GM18499 (cell line): Measurements from ENCODE around the gene BATF.
"Not testable (repeated sequence)": the region's sequence is repeated elsewhere in the genome, so short reads cannot be mapped to it uniquely, and the experiment has no call there.

ENCODE experiments used
- ATAC-seq: cut with Tn5 transposase; IDR thresholded peaks from one replicate; pipeline ENCODE4 v1.9.1; 2021; ENCODE audit warnings: moderate number of reproducible peaks; ENCODE audit not compliant: insufficient read depth, unreplicated experiment

The BATF gene, protein sequence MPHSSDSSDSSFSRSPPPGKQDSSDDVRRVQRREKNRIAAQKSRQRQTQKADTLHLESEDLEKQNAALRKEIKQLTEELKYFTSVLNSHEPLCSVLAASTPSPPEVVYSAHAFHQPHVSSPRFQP

DNA sequence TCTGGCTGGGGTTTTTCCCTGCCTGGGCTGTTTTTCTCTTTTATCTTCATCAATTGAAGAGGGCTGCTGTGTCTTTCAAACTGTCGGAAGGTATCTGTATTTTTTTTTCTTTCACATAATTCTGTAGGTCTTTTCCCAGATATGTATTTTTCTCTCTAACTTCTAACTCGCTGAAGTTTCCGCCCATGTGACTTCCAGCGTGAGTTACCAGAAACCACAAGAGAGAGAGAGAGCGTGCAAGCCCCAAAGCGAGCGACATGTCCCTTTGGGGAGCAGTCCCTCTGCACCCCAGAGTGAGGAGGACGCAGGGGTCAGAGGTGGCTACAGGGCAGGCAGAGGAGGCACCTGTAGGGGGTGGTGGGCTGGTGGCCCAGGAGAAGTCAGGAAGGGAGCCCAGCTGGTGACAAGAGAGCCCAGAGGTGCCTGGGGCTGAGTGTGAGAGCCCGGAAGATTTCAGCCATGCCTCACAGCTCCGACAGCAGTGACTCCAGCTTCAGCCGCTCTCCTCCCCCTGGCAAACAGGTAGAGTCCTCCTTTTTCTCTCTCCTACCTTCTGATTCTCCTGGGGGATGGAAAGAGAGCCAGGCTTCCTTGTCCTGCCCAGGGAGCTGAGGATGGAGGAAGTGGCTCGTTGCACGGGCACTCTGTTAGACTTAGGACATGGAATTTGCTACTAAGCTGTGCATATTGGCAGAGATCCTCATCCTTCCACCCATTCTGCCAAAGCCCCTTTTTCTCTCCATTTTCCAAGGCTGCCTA is at the start of gene BATF:
TSS of gene BATF (plus strand) at position 246 of the 759 bp plus-strand sequence. CDS start at position 460, 214 bp downstream.
- ATAC-seq = no peak

DNA sequence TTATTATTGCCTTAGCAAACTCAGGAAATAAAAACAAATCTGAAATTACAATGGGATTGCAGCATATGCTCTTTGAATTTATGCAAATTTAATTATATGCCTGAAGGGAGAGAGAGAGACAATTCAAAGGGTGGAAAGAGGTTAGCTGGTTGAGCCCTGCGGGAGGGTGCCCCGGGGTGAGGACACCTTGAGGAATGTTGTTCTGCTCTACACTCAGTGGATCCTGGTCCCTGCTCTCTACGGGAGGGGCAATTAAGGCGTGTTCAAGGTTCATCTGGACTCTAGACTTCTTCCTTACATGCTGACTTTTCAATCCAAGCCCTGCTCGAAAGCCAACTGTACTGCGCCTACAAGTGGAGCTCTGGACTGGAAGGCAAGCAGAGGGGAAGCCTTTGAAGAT is 48.1 kb upstream of the BATF start:
- ATAC-seq = not testable (repeated sequence)

DNA sequence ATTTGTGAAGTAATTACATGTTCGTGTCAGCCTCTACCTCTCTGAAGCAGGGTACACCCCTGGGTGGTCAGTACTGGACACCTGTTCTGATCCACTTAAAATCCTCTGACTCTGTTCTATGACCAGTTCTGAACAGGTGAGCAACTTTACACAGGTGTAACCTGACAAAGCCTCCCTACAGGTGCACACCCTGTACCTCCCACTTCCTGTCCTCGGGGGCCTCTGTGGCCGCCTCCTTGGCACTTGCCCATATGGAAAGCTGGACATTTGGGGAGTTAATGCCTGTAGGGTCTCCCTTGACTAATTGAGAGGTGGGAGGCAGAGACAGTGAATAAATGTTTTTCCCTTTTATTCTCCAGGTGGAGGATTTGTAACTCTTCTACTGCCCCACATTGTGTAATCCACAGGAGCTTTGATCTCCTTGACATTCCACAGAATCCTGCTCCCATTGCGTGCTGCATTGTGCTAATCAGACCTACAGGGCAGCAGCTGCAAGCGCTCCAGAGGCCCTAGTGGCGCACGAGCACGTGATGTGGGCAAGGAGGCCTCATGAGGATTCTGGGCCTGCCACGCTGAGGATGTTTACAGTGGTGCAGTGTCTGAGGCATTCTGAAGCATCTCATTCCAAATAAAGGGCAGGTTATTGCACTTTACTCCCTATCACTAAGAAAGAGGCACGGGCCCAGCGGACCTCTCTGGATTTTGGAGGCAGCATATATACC is 45.8 kb upstream of the BATF start:
- ATAC-seq = no peak

DNA sequence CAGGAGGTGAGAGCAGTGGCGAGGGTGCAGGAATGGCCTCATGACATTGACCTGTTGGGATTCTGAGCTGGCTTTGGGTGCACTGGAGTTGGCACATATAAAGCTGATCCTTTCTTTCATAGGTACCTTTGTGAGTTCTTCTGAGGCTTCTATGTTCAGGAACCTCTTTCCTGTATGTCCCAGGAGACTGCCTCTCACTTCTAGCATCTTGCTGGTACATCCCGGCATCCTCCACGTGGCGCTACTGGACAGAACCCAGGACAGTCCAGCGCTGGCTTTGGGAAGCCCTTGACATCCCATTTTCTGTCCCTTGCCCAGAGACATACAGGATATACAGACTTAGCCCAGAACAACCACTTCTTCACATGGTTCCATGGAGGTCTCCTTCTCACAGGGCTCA is 44.4 kb upstream of the BATF start:
- no peak for ATAC-seq

DNA sequence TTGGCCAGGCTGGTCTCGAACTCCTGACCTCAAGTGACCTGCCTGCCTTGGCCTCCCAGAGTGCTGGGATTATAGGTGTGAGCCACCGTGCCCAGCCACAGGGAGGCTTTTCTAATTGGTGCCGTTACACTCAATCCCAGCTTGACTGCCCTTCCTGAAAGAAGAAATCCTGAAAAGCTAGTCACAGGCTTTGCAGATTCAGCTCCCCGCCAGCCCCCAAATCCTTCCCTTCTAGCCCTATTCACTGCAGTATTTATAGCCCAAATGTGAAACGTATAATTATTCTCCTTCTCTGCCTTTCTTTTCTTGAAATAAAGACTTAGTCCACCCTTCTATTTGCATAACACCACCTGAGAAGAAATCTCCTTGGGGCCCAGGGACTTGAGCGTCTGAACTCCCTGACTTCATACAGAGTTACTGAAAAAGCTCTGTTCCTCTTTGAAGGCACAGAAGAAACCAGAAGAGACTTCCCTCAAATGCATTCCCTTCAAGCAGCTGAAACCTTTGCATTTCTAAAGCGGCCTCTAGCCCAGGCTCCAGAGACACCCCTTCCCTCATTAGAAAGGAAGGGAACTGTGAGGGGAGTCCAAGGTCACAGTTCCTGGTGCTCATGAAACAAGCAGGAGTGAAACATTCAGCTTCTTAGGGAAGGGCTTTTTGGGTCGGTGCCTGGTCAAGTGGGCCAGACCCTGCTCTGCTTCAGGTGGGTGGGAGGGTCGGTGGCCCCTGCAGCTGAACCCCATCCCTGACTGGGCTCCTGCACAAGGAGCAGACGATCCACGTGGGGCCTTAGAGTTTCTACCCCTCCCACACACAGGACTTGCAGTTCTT is 42.3 kb upstream of the BATF start:
- ATAC-seq = no peak

DNA sequence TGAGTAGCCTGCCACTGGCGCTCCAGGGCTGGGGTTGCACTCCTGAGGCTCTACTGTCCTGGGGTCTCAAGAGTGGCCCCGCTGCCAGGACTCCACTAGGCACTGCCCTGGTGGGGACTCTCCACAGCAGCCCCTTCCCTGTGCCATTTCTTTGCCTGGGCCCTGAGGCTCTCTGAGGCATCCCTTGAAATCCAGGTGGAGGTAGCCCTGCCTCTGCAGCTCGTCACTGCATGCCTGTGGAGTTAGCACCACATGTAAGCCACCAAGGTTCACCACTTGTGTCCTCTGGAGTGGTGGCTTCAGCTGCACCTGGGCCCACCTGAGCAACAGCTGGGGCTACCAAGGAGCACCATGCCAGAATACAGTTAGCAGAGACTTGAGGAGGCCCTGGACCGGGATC is 39.9 kb upstream of the BATF start:
- no peak for ATAC-seq

DNA sequence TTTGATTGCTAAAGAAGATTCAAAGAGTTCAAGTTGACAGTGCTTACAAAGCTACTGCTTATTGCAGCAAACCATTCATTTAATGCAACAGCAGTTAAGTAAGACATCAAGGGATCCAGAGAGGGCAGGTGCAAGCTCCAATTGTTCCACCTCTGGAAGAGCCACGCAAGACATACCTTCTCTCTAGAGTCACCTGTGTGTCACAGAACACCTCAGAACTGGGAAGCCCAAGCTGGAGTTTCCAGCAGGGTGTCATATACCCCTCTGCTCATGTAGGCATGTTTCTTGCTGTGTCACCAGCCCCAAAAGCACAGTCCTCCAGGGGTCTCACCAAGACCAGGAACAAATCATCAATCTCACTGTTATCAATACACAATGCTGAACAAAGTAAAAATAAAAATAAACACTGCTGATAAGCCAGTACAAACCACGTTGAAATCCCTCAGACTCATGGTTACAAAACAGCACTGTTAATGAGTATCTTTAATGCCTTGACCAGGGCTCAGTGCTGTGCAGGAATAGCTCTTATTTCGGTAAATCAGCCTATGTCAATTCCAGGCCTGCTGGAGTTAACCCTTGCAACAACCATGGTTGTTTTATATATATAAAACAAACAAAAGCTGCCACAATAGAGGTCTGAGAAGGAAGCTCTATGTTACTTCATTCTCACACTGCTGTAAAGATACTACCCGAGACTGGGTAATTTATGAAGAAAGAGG is 37.4 kb upstream of the BATF start:
- ATAC-seq = no peak

DNA sequence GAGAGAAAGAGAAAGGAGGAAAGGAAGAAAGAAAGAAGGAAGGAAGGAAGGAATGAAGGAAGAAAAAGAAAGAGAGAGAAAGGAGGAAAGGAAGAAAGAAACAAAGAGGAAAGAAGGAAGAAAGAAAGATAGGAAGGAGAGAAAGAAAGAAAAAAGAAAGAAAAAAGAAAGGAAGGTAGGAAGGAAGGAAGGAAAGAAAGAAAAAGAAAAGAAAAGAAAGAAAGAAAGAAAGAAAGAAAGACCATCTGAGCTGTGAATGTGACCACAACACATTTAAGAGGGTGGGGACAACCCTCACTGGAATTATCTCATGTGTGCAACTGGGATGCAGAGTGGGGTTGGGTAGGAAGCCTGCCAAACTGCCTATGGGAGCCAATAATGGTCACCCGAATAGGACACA is 36.0 kb upstream of the BATF start:
- ATAC-seq = no peak

DNA sequence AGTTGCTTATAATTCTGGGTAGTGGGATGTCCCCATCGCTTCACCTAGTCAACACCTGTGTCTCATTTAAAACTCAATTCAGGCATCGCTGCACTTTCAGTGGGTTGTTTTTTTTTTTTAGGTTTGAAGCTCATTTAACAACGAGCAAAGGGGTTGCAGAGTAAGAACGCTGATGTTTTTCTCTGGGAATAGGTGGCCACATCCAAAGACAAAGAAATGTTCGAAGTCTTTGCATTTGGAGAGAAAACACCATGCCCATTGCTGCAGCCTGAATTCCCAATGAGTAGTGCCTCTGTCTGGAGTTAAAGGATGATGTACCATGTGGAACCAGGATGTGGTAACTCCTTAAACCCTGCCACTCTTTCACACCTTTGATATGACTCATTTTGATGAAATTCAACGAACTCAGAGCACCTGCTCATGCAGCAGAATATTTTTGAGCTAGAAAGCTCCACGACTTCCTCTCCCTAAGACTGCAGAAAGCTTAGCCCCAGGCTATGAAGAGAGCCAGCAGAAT is 35.1 kb upstream of the BATF start:
- ATAC-seq = no peak

DNA sequence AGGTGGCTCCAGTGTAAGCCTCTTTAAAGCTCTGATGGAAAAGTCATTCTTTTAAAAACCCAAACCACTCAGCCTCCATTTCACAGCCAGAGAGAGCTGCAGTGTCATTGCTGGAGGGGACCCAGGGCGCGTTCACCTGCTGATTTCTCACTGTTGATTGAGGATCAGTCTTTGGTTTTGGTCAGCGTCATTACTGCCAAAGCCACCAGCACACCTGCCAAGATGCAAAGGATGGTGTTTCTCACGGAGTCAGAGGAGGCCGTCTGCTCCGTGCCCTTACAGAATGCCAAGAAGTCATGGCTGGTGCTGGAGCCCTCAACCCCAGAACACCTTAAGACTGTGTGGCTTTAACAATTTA is 32.8 kb upstream of the BATF start:
- no peak for ATAC-seq

DNA sequence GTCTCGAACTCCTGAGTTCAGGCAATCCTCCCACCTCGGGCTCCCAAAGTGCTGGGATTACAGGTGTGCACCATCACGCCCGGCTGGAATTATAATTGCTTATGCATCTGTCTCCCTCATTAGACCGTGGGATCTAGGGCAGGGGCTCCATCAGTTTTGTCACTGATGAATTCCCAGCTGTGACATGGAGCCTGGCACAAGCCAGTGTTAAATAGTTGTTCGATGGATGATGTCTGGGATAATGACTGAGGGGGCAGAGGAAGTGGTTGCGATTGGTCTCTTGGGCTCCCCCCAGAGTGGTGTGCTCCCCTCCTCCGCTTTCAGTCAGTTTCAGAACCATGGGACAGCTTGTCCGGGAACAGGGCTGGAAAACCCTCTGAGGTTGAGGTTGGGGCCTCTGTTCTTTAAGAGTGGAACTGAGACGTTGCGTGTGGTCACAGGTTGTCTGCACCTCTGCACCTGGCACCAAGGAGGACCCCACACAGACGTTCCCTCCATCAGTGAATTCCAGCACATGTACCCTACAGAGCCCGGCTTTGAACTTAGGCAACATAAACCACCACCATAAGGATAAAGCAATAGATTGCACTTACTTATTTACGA is 30.8 kb upstream of the BATF start:
- no peak for ATAC-seq

DNA sequence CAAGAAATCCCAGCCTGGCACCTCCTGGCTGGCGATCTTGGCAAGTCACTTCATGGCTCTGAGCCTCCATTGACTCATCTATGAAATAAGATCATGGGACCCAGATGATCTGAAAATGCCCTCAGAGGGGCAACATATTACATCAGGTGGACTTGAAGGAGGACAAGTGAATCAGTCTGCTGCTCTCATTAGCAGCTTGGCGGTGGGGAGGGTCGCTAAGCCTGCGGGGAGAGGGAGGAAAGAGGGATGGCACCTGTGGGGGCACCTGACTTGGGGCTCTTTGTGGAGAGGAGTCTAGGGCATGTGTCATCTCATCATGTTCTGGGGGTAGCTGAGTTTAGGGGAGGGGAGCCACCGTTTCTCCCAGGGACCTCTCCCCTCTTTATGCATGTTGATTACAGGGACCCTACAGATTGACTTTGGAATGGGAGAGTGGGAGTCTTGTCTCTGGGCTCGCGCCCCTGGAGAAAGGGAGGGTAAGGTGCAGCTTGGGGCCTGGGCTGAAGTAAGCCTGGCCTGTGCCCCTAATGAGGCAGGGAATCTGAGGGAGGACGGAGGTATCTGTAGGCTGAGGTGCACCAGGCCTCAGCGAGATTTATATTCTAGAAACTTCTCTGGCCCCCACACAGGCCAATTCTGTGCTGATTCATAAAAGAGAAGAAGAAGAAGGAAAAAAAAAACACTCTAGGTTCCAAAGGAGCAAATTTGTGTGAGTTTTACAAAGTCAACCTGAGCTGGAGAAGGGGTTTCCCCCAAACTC is 29.3 kb upstream of the BATF start:
- ATAC-seq = no peak

DNA sequence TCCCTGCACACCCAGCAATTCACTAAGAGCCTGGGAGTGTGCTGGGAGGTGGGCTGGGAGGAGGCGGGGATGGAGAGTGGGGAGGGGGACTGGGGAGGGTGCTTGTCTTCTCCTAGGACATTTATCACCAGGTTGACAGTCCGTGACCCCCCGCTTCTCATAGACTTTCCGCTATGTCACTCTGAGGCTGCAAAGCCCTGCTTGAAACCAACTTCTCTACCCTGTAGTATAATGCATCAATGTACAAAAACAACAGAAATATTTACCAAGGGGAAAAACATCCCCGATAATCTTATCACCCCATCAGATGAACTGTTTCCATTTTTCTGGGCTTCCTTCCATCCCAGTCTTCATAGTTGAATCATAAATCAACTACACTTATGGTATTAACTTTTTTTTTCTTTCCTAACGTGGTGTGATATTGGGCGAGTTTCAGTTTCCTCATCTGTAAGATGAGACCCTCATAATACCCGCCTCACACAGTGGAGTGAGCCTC is 28.6 kb upstream of the BATF start:
- no peak for ATAC-seq

DNA sequence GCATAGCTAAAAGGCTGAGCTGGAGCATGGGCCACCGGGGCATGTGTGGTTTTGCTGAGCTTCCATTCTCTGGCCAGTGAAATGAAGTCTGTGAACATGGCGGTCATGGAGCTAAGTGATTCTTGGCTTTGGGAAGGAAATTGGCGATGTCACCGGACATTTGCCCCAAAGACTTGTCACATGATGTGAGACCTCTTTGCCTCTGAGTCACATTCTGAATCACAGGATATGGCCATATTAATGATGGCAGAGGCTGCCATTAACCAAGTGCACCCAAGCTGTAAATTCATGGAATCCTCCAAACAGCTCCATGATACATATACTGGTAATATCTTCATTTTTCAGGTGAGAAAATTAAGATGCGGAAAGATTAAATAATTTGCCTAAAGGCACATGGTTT is 27.4 kb upstream of the BATF start:
- ATAC-seq = no peak

DNA sequence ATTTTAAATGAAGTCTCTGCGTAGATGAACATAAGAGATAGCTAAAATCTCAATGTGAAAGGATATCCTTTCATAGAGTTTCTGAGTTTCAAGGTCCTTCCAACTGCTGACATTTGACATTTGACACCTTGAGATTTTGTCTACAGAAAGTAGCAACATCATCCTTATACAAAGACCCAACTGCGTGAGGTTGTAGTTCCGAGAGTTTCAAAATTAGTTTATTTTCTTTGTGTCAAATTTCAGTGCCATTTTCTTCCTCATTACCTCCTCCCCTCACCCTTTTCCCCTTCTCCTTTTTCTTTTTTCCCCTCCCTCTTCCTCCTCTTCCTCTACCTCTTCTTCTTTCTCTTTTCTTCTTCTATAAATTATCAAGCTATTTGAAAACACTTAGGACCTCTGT is 26.9 kb upstream of the BATF start:
- ATAC-seq = no peak

DNA sequence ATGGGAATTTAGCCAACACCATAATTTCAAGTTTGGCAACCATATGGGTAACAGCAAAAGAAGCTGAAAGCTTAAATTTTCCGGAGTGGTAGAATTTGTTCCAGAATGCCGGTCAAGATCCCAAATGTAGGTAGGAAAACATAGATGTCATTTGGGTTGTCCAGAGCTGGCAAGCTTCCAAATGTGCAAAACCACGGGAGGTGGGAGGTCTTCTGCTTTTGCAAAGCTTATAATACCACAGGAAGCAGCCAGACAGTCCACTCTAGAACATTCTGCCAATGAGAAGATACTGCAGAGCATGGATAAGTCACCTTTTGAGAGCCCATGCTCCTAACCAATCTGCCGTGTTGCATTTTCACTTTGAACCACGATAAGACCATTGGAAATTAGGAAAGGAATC is 26.4 kb upstream of the BATF start:
- no peak for ATAC-seq

DNA sequence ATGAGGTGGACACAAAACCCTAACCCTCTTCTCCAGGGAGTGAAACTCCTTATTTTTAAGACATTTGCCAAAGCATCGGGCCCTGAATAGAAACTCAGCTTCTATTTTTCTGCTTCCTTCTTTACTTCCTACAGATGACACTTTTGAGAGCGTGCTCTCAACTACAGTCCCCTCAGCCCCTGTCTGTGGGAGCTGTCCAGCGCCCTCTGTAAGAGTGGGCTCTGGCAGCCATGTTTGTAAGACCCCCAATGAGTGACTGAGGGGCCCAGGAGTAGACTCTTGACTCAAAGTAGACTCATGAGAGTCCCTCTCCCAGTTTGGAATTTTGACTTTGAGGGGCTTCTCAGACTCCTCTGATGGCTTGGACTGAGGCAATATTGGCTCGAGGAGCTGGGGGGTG is 25.5 kb upstream of the BATF start:
- ATAC-seq = no peak

DNA sequence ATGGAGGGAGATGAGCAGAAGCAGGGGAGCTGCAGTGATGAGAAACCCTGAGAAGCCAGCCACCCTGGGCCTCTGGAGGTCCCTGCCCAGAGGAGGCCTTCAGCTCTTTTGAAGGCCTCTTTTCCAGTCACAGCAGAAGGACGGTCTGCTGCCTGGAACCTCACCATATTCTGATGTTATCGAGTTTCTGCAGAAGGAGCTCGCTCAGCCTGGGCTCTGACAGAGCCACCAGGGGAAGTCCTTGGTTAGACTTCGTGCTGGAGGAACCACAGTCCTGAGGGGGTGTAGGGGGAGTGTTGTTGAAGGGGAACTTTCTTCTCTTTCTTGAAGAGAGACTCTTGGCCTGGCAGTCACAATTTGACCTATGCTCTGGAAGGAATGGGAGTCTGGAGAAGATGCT is 25.1 kb upstream of the BATF start:
- ATAC-seq = no peak

DNA sequence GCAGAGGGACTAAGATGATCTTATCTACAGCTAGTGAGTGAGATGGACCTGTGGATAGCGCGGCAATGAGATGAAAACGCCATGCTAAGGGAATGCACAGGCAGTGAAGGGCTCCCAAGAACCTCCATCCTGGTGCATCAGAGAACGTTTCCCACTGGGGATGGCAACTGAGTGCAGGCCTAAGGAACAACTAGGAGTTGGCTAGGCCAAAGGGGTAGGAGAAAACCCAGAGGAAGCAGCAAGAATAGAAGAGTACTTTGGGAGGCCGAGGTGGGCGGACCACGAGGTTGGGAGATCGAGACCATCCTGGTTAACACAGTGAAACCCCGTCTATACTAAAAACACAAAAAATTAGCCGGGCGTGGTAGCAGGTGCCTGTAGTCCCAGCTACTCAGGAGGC is 24.6 kb upstream of the BATF start:
- ATAC-seq = no peak
